Muscle layer of duodenum (tissue), 2 donors: Measurements from ENCODE around the gene FBXL13.

ENCODE experiments used
- H3K27ac ChIP-seq: one replicate; pipeline ENCODE4 v1.7.0; 2013; ENCODE audit warnings: mild to moderate bottlenecking, low read length
- H3K27me3 ChIP-seq: one replicate; pipeline ENCODE4 v1.7.0; 2013; ENCODE audit warnings: low read depth, mild to moderate bottlenecking, control low read depth, low read length
- H3K36me3 ChIP-seq, 2 donors: one replicate each; pipeline ENCODE4 v1.7.0; 2013; ENCODE audit warnings: low read length in 2 of 2, control low read depth in 1 of 2, mild to moderate bottlenecking in 1 of 2; ENCODE audit not compliant: insufficient read depth in 2 of 2, control insufficient read depth in 1 of 2
- H3K4me1 ChIP-seq, 2 donors: one replicate each; pipeline ENCODE4 v1.7.0; 2013; ENCODE audit warnings: low read length in 2 of 2, mild to moderate bottlenecking in 2 of 2, control low read depth in 1 of 2, moderate library complexity in 1 of 2; ENCODE audit not compliant: insufficient read depth in 2 of 2, control insufficient read depth in 1 of 2
- H3K4me3 ChIP-seq, 2 donors: one replicate each; pipeline ENCODE4 v1.7.0; 2013; ENCODE audit warnings: low read length in 2 of 2, low read depth in 1 of 2, mild to moderate bottlenecking in 1 of 2
- H3K9me3 ChIP-seq, 2 donors: one replicate each; pipeline ENCODE4 v1.7.0; 2013; ENCODE audit warnings: low read length in 2 of 2, control low read depth in 1 of 2, mild to moderate bottlenecking in 1 of 2; ENCODE audit not compliant: control insufficient read depth in 1 of 2
- donor health status: healthy.

Gene FBXL13

DNA sequence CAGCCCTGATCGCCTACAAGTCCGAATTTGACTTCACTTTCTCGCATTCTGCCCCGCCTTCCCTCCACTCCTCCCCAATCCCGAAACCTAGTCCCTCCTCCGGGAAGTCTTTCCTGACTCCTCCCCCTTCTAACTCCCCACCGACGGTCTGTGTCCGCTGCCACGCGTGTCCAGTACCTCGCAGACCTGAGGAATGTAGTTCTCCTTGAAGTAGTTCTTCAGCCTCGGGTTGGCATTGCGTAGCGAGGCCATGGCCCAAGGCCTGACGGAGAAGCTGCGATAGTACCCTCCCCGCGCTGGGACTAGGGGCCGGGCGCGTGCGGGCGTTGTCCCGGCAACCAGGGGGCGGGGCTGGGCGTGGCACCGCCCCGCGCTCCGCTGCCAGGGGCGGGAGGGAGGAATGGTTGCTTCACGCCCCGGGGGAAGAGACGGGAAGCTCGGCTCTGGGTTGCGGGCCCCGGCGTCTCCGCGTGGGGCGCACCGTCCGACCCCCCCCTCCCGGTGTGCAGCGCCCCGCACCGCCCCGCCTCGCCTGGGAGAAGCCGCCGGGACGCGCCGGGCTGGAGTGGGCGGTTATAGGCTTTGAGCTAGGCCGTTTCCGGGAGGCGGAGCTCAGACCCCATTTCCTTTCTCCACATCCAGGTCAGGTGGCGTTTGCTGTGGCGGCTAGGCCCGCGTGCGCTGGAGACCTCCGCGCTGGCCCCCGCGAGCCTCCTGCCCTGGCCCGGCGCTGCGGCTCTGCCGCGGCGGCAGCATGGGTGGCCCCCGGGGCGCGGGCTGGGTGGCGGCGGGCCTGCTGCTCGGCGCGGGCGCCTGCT, at the start of gene FBXL13, which contains the start of gene ARMC10:
Gene FBXL13, minus strand, starts transcription at position 278 of the 818 bp plus-strand sequence.
Gene ARMC10, plus strand, starts transcription at position 622 of the 818 bp plus-strand sequence. Its CDS starts 133 bp downstream, at position 755.
- H3K9me3 ChIP-seq, result no peaks in the 10 kb centered on the region
- peak within 1 kb of the TSS; percentile 88 for H3K27ac ChIP-seq
- peaks cover 6 to 22% of the 10 kb centered on the region in 2 donors for H3K4me1 ChIP-seq
- peak within 1 kb of the TSS; percentile 83 to 98 for H3K4me3 ChIP-seq
- H3K36me3 ChIP-seq, result no peaks in the 10 kb centered on the region
- no peaks in the 10 kb centered on the region for H3K27me3 ChIP-seq

DNA sequence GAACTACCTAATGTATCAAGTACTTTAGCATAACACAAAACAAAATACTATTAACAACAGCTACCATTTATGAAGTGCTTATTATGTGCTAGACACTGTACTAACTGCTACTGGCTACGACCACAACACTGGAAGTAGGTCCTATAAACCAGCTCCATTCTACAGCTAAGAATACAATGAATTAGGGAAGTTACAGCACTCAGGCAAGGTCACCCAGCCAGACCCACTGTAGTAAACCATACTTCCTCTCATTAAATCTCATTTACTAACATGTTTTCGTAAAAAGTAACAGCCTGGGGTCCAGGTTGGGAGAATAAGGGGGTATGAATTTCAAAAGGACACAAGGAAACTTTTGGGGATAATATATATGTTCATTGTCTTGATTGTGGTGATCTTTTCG, 48.9 kb upstream of the FBXL13 start:
- Histone ChIP-seq H3K4me1 (no peaks in the 10 kb centered on the region), H3K27me3 (no peaks in the 10 kb centered on the region), H3K36me3 (peaks cover 29% of the 10 kb centered on the region in 2 donors), H3K4me3 (no peak overlapping the region), H3K27ac (no peak overlapping the region), H3K9me3 (no peaks in the 10 kb centered on the region)

DNA sequence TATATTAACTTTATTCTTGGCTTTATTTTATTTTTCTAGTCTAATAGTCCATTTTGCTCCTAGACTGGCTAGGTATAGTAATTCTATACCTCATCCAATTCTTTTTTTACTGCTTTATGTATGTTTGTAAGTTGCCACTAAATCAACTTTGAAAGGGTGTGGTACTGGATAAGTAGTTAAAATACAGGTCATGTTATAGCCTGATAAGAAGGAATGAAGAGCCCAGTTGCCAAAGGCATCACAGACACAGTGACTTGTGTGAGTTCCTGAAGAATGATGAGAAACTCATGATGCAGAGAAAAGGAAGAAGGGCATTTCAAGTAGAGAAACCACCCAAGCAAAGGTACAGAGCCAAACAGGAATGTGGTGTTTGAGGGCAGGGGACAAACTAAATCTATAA, 47.0 kb upstream of the FBXL13 start:
- Histone ChIP-seq H3K4me1 (no peaks in the 10 kb centered on the region), H3K36me3 (peaks cover 18 to 19% of the 10 kb centered on the region in 2 donors), H3K27ac (no peak overlapping the region), H3K4me3 (no peak overlapping the region), H3K9me3 (no peaks in the 10 kb centered on the region), H3K27me3 (no peaks in the 10 kb centered on the region)

DNA sequence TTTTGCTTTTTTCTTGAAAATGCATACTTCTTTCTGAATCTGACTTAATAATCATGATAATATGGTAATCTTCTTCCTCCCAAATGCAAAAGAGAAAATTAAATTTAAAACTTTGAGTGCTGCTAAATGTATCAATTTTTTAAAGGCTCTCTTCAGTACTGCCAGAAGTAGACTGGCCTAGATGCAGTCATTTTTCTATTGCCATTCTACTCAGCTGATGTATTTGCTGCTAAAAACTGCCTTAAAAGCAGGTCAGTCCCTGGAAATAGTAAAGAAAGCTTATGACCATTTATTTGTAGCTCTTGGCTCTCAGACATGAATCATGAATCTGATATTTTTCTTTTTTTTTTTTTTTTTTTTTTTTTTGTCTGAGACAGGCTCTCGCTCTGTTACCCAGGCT, 45.8 kb upstream of the FBXL13 start:
- no peaks in the 10 kb centered on the region for H3K9me3 ChIP-seq
- H3K4me1 ChIP-seq, result no peaks in the 10 kb centered on the region
- H3K27me3 ChIP-seq, result no peaks in the 10 kb centered on the region
- no peak overlapping the region for H3K4me3 ChIP-seq
- H3K36me3 ChIP-seq, result peaks cover 16 to 18% of the 10 kb centered on the region in 2 donors
- no peak overlapping the region for H3K27ac ChIP-seq

DNA sequence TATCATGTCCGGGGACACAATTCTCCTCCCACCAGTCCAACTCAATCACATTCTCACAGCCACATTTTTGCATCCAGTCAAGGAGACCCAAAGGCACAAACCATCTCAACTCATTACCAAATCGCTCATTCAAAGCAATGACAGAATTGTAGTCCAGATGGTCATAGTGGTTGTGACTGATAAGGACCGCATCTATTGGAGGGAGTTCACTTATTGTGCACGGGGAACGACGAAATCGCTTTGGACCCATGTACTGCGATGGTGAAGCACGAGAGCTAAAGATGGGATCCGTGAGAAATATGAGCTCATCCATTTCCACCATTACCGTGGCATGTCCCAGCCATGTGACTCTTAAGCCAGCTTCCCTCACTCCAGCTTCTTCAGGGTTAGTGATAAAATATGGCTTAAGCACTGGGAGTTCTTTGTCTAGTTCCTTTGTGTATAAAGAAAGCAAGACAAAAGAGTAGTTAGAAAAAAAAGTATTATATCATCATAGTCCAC, 45.2 kb upstream of the FBXL13 start:
- Histone ChIP-seq H3K4me3 (no peak overlapping the region), H3K27me3 (no peaks in the 10 kb centered on the region), H3K27ac (no peak overlapping the region), H3K36me3 (peaks cover 18 to 19% of the 10 kb centered on the region in 2 donors), H3K4me1 (no peaks in the 10 kb centered on the region), H3K9me3 (no peaks in the 10 kb centered on the region)

DNA sequence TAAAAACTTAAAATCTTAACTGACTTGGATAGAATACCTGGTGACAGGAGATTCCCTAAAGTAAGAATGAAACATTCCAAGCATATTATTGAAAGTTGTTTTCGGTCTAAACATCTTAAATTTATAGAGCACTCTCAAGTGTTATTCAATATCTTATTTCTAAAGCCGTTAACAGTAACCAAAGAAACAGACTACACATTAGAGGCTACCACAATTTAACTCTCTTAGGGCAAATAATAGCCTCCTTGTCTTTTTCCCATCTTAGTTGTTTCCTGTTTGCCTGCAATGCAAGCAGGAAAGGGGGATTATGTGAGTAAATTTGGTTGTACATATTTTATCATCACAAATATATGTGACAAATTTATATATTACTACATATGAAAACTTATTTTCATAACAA, 42.9 kb upstream of the FBXL13 start:
- no peaks in the 10 kb centered on the region for H3K27me3 ChIP-seq
- no peaks in the 10 kb centered on the region for H3K9me3 ChIP-seq
- H3K36me3 ChIP-seq, result peaks cover 25 to 27% of the 10 kb centered on the region in 2 donors
- no peak overlapping the region for H3K27ac ChIP-seq
- no peaks in the 10 kb centered on the region for H3K4me1 ChIP-seq
- no peak overlapping the region for H3K4me3 ChIP-seq

DNA sequence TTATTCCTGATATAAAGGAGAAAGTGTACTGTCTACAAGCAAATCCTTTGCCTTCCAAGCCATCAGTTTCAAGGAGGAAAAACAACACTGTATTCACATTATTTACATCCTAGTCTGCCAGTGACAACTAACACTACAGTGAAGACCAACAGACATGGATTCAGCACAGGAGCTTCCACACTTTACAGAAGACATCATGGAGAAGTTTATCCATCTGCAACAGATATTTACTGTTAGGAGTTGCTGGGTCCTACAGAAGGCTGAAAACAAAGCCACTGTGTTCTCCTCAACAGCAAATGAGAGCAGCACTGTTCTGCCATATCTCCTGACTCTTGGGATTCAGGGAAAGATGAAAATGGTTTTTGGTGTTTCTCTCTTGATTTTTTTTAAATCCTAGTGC, 42.4 kb upstream of the FBXL13 start:
- H3K4me3 ChIP-seq, result no peak overlapping the region
- no peak overlapping the region for H3K27ac ChIP-seq
- no peaks in the 10 kb centered on the region for H3K4me1 ChIP-seq
- H3K27me3 ChIP-seq, result no peaks in the 10 kb centered on the region
- peaks cover 24 to 25% of the 10 kb centered on the region in 2 donors for H3K36me3 ChIP-seq
- H3K9me3 ChIP-seq, result no peaks in the 10 kb centered on the region

DNA sequence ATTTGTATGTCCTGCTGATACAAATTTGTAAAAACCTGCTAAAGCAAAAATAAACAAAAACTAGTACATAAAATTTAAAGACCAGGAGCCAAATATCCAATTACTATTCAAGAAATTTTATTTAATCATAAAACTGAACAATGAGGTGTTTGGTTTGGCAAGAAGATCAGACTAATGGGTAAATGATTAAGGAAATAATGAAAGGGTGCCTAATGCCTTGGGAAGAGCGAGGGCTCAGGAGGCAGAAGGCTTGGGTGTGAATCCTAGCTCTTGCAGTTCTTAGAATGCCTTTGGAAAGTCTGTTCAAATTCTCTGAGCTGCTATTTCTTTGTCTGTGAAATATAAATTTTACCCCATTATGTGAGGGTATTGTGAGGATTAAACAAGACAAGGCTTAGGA, 41.9 kb upstream of the FBXL13 start:
- H3K9me3 ChIP-seq, result no peaks in the 10 kb centered on the region
- no peaks in the 10 kb centered on the region for H3K4me1 ChIP-seq
- no peak overlapping the region for H3K4me3 ChIP-seq
- H3K27me3 ChIP-seq, result no peaks in the 10 kb centered on the region
- H3K27ac ChIP-seq, result no peak overlapping the region
- peaks cover 23 to 25% of the 10 kb centered on the region in 2 donors for H3K36me3 ChIP-seq

DNA sequence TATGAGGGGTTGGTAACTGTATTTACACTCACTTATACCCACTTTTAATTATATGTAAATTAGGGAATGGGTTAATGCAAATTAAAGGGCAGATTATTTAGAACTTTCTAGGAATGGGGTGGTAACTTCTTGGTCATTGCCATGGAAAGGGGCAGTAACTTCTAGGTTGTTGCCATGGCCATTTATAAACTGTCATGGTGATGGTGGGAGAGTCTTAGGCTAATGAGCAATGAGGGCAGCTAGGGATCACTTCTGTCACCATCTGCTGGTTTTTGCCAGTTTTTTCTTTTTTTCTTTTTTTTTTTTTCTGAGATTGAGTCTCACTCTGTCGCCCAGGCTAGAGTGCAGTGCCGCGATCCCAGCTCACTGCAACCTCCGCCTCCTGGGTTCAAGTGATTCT, 41.2 kb upstream of the FBXL13 start:
- Histone ChIP-seq H3K27ac (no peak overlapping the region), H3K27me3 (no peaks in the 10 kb centered on the region), H3K9me3 (no peaks in the 10 kb centered on the region), H3K36me3 (peaks cover 19 to 23% of the 10 kb centered on the region in 2 donors), H3K4me1 (no peaks in the 10 kb centered on the region), H3K4me3 (no peak overlapping the region)

DNA sequence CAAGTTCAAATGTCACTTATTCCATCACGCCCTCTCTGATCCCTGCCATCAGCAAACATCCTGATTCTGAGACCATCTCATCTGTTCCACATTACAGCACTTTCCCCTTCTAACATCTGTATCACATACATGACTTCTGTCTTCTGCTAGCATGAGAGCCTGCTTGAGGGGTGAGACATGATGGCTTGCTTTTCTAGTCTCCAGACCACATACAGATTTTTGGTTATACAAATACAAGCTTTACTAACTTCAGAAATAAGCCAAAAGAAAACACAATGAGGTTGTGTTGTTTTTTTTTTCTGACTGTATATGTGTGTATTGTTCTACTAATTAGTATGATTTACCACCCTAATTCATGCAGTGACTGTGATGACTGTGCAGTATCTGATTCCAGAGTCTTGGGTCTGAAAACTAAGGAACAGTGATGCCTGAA, 40.0 kb upstream of the FBXL13 start:
- Histone ChIP-seq H3K27ac (no peak overlapping the region), H3K9me3 (no peaks in the 10 kb centered on the region)

DNA sequence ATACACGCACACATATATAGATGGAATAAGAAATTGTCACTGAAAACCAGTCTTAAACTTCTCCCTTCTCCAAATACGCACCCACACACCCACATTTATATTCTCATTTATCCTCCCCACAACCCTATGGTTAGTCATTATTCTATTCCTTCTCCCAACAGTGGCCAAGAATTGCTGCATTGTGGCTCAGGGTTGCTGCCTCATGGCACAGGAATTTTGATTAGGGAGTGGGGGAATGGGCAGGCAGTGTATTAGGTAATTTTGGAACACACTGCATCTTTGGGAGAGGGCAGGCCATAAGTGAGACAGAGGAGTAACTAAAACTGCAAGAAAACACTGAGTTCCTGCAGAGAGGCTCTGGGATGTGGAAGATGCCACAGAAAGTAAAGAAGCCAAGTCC, 38.6 kb upstream of the FBXL13 start:
- Histone ChIP-seq H3K4me1 (no peaks in the 10 kb centered on the region), H3K27ac (no peak overlapping the region), H3K27me3 (no peaks in the 10 kb centered on the region), H3K36me3 (peaks cover 7 to 16% of the 10 kb centered on the region in 2 donors), H3K4me3 (no peak overlapping the region), H3K9me3 (no peaks in the 10 kb centered on the region)

More for the DNA sequence above, 40.0 kb upstream of the FBXL13 start:
- no peak overlapping the region for H3K4me3 ChIP-seq
- H3K27me3 ChIP-seq, result no peaks in the 10 kb centered on the region
- H3K36me3 ChIP-seq, result peaks cover 14 to 19% of the 10 kb centered on the region in 2 donors
- no peaks in the 10 kb centered on the region for H3K4me1 ChIP-seq
